Epidermal melanocyte (primary cell): ENCODE data around the gene ATE1.
"Not testable (repeated sequence)": the region's sequence is repeated elsewhere in the genome, so short reads cannot be mapped to it uniquely, and the experiment has no call there.

Experiments
- DNase-seq: peaks from one replicate; pipeline ENCODE4 v3.0.0; 2011; ENCODE audit warnings: low spot score; ENCODE audit not compliant: insufficient read length

ATE1 gene

GRCh38 chr10:121740069-121740468, 187.8 kb downstream of the ATE1 start:
- no peak for DNase-seq

GRCh38 chr10:121739114-121739513, 188.7 kb downstream of the ATE1 start:
- DNase-seq: no peak

GRCh38 chr10:121736315-121737130, 191.3 kb downstream of the ATE1 start:
- DNase-seq: no peak

- DNase-seq: no peak
These were observed 192.6 kb downstream of the ATE1 start for GRCh38 chr10:121735263-121735662.

DNA sequence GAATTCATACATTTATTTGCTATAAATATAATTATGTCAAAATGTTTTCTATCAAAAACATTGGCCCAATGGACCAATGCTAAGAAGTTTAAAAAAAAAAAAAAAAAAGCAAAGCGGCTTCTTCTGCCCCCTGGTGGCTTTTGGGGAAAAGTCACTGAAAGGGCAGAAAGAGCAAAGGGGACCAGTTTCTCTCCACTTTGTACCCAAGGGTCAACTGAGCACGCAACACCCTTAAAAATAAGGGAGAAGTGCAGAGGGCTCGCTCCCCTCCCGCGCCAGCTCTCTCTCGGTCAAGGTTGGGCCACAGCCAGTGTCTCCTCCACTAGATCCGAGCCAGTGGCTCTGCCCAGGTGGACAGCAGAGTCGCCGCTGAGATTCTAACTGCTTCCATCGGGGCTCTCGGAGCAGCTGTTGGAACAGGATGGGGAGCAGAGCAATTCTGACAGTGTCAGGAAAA, 193.2 kb downstream of the ATE1 start:
- DNase-seq: no peak

GRCh38 chr10:121732656-121733445, 195.0 kb downstream of the ATE1 start:
- no peak for DNase-seq

GRCh38 chr10:121732172-121732571, 195.7 kb downstream of the ATE1 start:
- DNase-seq: no peak

- no peak for DNase-seq
These were observed 203.5 kb downstream of the ATE1 start for GRCh38 chr10:121724282-121724681.

- DNase-seq: no peak
These were observed 205.2 kb downstream of the ATE1 start for GRCh38 chr10:121722665-121723064.

DNA sequence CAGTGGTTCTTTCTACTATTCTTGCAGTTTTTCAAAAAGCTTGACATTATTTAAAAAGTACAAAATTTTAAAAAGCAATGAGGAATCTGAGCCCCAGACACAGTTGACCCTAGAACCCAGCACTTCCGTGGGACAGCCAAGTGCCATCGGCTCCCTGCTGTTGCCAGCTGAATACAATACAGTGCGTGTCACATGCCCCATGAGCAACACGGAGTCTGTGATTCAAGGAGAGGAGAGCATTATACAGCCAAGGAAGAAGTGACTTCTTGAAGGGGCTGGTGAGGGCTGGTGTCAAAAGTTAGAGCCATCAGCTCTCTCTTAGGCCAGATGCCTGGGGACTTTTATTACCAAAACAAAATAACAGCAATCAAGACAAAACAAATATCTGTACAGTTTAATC, 206.6 kb downstream of the ATE1 start:
- DNase-seq: no peak

GRCh38 chr10:121715969-121716368, 211.9 kb downstream of the ATE1 start:
- DNase-seq: no peak

GRCh38 chr10:121715076-121715475, 212.8 kb downstream of the ATE1 start:
- DNase-seq: no peak

DNA sequence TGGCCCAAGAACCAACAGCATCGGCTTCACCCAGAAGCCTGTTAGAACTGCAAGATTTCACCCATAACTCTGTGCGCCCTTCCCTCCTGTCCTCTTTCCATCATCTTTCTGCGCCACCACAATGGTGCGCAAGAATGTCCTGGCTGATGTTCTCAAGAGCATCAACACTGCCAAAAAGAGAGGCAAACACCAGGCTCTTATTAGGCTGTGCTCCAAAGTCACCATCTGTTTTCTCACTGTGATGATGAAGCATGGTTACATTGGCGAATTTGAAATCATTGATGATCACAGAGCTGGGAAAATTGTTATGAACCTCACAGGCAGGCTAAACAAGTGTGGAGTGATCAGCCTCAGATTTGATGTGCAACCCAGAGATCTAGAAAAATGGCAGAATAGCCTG, 214.3 kb downstream of the ATE1 start:
- DNase-seq: no peak

DNA sequence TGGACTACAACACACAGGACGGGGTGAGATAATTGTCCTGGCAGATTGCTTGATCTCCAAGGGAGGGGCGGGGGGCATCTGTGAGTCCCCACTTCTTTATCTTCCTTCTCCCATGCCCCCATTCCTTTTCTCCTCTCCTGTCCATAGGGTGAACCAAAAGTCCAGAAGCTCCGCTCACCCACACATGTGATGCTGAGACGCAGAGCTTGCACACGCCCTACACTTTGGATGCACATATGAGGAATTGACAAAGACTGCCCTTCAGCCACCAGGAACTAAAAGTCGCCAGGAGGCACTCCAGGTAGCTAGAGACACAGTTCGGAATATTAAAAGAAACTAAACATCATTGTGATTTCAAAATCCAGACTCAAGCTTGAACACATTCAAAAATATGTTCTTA, 216.9 kb downstream of the ATE1 start:
- no peak for DNase-seq

GRCh38 chr10:121710207-121710606, 217.6 kb downstream of the ATE1 start:
- no peak for DNase-seq

GRCh38 chr10:121709675-121710073, 218.2 kb downstream of the ATE1 start:
- no peak for DNase-seq

- no peak for DNase-seq
These were observed 218.8 kb downstream of the ATE1 start for GRCh38 chr10:121708728-121709674.

DNA sequence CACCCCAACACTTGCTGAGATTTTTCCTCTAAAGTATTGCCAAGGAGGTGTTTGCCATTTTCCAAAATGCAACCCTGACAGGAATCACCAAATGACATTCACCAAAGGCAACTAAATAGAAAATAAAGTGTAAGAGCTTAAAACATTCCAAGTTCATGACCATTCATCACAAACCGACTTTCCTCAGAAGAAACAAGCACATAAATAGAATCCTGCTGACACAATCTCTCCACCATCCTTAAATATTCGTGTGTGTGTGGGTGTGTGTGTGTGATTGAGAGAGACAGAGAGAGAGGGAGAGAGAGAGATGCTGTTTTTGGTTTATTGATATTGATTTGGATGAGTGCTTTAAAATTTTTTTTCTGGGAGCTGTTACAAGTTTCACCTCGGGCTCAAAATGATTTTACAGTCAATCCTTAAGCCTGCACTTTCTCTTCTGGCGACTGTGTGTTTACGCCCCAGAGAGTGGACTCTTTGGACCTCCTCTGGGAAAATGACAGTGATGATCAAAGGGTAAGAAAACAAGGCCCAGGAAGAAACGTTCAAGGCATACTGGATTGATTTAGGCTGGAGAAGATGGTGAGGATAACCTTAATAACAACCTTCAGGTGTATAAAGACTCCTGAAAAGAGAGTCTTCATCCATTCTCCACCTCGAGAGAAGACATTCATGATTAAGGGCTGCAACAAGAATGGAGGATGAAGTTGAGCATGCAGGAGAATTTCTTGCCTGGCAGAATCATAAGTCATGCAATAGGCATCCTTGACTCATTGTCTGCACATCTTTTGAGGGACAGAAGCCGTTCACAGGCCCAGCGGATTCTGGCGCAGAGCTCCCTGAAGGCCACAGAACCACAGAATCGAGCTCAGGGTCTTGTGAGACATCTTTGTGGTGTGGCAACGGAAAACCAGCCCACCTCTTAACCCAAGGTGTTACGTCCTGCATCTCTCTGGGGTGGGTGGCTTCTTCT, 225.2 kb downstream of the ATE1 start:
- DNase-seq: no peak

DNA sequence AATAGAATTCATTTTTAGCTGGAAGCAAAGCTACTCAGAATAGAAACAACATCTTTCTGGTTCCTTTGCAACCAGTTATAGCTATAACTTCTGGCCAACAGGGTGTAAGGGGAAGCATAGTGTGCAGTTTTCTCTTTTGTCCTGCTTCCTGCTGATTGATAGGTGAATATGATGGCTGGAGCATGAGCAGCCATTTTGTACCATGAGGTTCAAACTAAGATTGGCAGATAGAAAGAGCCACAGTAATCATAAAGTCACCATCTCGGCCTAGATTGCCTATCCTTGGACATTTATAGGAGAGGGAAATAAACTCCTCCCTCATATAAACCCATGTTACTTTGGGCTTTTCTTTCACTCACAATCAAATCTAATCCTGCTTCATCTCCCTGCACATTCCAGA, 227.4 kb downstream of the ATE1 start:
- DNase-seq: no peak

DNA sequence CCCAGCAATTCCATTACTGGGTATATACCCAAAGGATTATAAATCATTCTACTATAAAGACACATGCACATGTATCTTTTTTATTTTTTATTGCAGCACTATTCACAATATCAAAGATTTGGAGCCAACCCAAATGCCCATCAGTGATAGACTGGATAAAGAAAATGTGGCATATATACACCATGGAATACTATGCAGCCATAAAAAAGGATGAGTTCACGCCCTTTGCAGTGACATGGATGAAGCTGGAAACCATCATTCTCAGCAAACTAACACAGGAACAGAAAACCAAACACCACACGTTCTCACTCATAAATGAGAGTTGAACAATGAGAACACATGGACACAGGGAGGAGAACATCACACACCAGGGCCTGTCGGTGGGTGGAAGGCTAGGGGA, 228.1 kb downstream of the ATE1 start:
- not testable (repeated sequence) for DNase-seq
